ENCODE measurements around the gene TBL1X.

DNA sequence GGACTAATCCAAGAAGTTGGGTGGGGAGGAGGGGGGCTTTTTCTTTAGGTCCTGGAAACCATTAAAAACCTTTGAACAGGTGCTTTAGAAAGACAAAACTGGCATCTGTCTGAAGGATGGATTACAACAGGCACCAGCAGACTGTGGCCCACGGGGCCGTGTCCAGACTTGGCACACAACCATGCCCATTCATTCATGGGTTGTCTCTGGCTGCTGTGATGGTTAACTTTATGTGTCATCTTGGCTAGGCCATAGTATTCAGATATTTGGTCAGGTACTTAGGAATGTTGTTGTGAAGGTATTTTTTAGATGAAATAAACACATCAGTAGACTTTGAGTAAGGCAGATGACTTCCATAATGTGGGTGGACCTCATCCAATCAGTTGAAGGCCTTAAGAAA lies 45.5 kb downstream of the TBL1X start:
- TF ChIP-seq, protein P1, sequence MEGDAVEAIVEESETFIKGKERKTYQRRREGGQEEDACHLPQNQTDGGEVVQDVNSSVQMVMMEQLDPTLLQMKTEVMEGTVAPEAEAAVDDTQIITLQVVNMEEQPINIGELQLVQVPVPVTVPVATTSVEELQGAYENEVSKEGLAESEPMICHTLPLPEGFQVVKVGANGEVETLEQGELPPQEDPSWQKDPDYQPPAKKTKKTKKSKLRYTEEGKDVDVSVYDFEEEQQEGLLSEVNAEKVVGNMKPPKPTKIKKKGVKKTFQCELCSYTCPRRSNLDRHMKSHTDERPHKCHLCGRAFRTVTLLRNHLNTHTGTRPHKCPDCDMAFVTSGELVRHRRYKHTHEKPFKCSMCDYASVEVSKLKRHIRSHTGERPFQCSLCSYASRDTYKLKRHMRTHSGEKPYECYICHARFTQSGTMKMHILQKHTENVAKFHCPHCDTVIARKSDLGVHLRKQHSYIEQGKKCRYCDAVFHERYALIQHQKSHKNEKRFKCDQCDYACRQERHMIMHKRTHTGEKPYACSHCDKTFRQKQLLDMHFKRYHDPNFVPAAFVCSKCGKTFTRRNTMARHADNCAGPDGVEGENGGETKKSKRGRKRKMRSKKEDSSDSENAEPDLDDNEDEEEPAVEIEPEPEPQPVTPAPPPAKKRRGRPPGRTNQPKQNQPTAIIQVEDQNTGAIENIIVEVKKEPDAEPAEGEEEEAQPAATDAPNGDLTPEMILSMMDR (IDR thresholded peaks at IDR 0.05) = no peak
- TF ChIP-seq ZFX (IDR thresholded peaks at IDR 0.05; ENCODE audit: borderline replicate concordance) = no peak
